Glutamatergic neuron (in vitro differentiated cells): ENCODE measurements around the gene FAM3D. TPM values are rescaled to one million over a fixed set of nuclear protein-coding genes. Genes with fewer than 3 reads are reported as not detected.

Experiments used
- DNase-seq: peaks from one replicate; pipeline ENCODE4 v3.0.0; 2022
- H3K27ac Mint-ChIP-seq: one replicate; pipeline ENCODE4 v1.8.0; 2020; ENCODE audit warnings: mild to moderate bottlenecking, mixed read lengths, inconsistent platforms; ENCODE audit not compliant: unreplicated experiment
- H3K27me3 Mint-ChIP-seq: one replicate; pipeline ENCODE4 v1.8.0; 2020; ENCODE audit warnings: mild to moderate bottlenecking, moderate library complexity, mixed read lengths, inconsistent platforms; ENCODE audit not compliant: unreplicated experiment
- H3K36me3 Mint-ChIP-seq: one replicate; pipeline ENCODE4 v1.8.0; 2020; ENCODE audit warnings: mild to moderate bottlenecking, mixed read lengths, inconsistent platforms; ENCODE audit not compliant: unreplicated experiment
- H3K4me1 Mint-ChIP-seq: one replicate; pipeline ENCODE4 v1.8.0; 2020; ENCODE audit warnings: mild to moderate bottlenecking, low read depth, mixed read lengths, inconsistent platforms; ENCODE audit not compliant: unreplicated experiment
- H3K4me3 Mint-ChIP-seq: one replicate; pipeline ENCODE4 v1.8.0; 2020; ENCODE audit warnings: mild to moderate bottlenecking, mixed read lengths, inconsistent platforms; ENCODE audit not compliant: unreplicated experiment
- H3K9me3 Mint-ChIP-seq: one replicate; pipeline ENCODE4 v1.8.0; 2020; ENCODE audit warnings: mild to moderate bottlenecking, moderate library complexity, mixed read lengths, inconsistent platforms; ENCODE audit not compliant: unreplicated experiment
- CTCF ChIP-seq: fragments of 200-600 bp; sonication (generic); IDR thresholded peaks from one replicate; pipeline ENCODE4 v1.5.0; 2021; ENCODE audit not compliant: partially characterized antibody, unreplicated experiment
- total RNA-seq: library from RNA; stranded (reverse); fragmentation: NEBNext Ultra II Directional; extraction: Animal tissue kit (Norgen Biotek cat#: 25700); gene quantifications from one replicate; pipeline ENCODE4 v1.2.1, GENCODE V29; 2021; ENCODE audit not compliant: unreplicated experiment

The FAM3D gene
- total RNA-seq, 1 donor from 2014 or later: not detected

GRCh38 chr3:58661836-58662420 lies 4.6 kb downstream of the FAM3D start:
- Mint-ChIP-seq H3K4me3 (no peak overlapping the region), H3K9me3 (peaks cover 3% of the 10 kb centered on the region), H3K27me3 (peaks cover 2% of the 10 kb centered on the region), H3K27ac (peak overlapping the region; percentile 40), H3K36me3 (no peaks in the 10 kb centered on the region), H3K4me1 (peaks cover 5% of the 10 kb centered on the region)
- no peak for DNase-seq
- no peak for TF ChIP-seq CTCF

GRCh38 chr3:58660998-58661397 lies 5.6 kb downstream of the FAM3D start:
- no peak for DNase-seq
- peaks cover 2% of the 10 kb centered on the region for H3K27me3 Mint-ChIP-seq
- no peak overlapping the region for H3K27ac Mint-ChIP-seq
- H3K9me3 Mint-ChIP-seq: peaks cover 4% of the 10 kb centered on the region
- H3K36me3 Mint-ChIP-seq: no peaks in the 10 kb centered on the region
- H3K4me3 Mint-ChIP-seq: no peak overlapping the region
- peaks cover 5% of the 10 kb centered on the region for H3K4me1 Mint-ChIP-seq
- TF ChIP-seq CTCF: no peak

- Mint-ChIP-seq H3K4me1 (peaks cover 5% of the 10 kb centered on the region), H3K27me3 (peaks cover 6% of the 10 kb centered on the region), H3K4me3 (no peak overlapping the region), H3K9me3 (peaks cover 4% of the 10 kb centered on the region), H3K36me3 (no peaks in the 10 kb centered on the region), H3K27ac (no peak overlapping the region)
- no peak for DNase-seq
- no peak for TF ChIP-seq CTCF
Observed at GRCh38 chr3:58659051-58659675, 7.4 kb downstream of the FAM3D start.

GRCh38 chr3:58658508-58658907 lies 8.1 kb downstream of the FAM3D start:
- DNase-seq: no peak
- peaks cover 5% of the 10 kb centered on the region for H3K4me1 Mint-ChIP-seq
- H3K9me3 Mint-ChIP-seq: peaks cover 4% of the 10 kb centered on the region
- H3K4me3 Mint-ChIP-seq: no peak overlapping the region
- no peak for TF ChIP-seq CTCF
- H3K27ac Mint-ChIP-seq: no peak overlapping the region
- no peaks in the 10 kb centered on the region for H3K36me3 Mint-ChIP-seq
- H3K27me3 Mint-ChIP-seq: peaks cover 6% of the 10 kb centered on the region

- no peak overlapping the region for H3K4me3 Mint-ChIP-seq
- no peaks in the 10 kb centered on the region for H3K36me3 Mint-ChIP-seq
- no peak overlapping the region for H3K27ac Mint-ChIP-seq
- H3K27me3 Mint-ChIP-seq: peaks cover 6% of the 10 kb centered on the region
- no peak for DNase-seq
- no peak for TF ChIP-seq CTCF
- peaks cover 7% of the 10 kb centered on the region for H3K9me3 Mint-ChIP-seq
- H3K4me1 Mint-ChIP-seq: peaks cover 5% of the 10 kb centered on the region
Observed at GRCh38 chr3:58657571-58658141, 8.9 kb downstream of the FAM3D start.
